Thoracic aorta (tissue), 2 donors: ENCODE measurements around the gene ARID3B. TPM values are rescaled to one million over a fixed set of nuclear protein-coding genes. Genes with fewer than 3 reads are reported as not detected.

Experiments
- ATAC-seq: fragments of 150-250 bp; one replicate; pipeline ENCODE4 v1.8.0; 2017; ENCODE audit warnings: low read depth; ENCODE audit not compliant: insufficient number of reproducible peaks, low FRiP score
- DNase-seq: peaks from one replicate; pipeline ENCODE4 v3.0.0-alpha.2; 2020; ENCODE audit warnings: low spot score
- H3K27ac ChIP-seq, 2 donors: fragments of 200-600 bp; sonication (generic); 1 replicate in 1 of 2; 2 replicates in 1 of 2; pipeline ENCODE4 v1.5.1; 2016; ENCODE audit warnings: mild to moderate bottlenecking in 2 of 2, moderate library complexity in 2 of 2
- H3K27me3 ChIP-seq: fragments of 200-600 bp; sonication (generic); replicated peaks from 2 replicates; pipeline ENCODE4 v1.6.0; 2016; ENCODE audit warnings: mild to moderate bottlenecking; ENCODE audit not compliant: insufficient read depth
- H3K36me3 ChIP-seq: fragments of 200-600 bp; sonication (generic); one replicate; pipeline ENCODE4 v1.5.1; 2016
- H3K4me1 ChIP-seq, 2 donors: fragments of 200-600 bp; sonication (generic); 1 replicate in 1 of 2; 2 replicates in 1 of 2; pipeline versions ENCODE4 v1.5.1 to v1.6.0; 2016; ENCODE audit warnings: low read depth in 2 of 2, mild to moderate bottlenecking in 1 of 2; ENCODE audit not compliant: control insufficient read depth in 1 of 2
- H3K4me3 ChIP-seq: fragments of 200-600 bp; sonication (generic); 2 replicates; pipeline ENCODE4 v1.5.1; 2016; ENCODE audit warnings: mild to moderate bottlenecking
- H3K9me3 ChIP-seq: fragments of 200-600 bp; sonication (generic); 2 replicates; pipeline ENCODE4 v1.5.1; 2016
- total RNA-seq, 2 donors: library from RNA; depleted of rRNA; stranded (reverse); fragments of >200 nt; gene quantifications; one replicate each; pipeline versions ENCODE4 v1.1.0 to v1.2.3, GENCODE V29; 2016
- TF ChIP-seq, protein P1 (sequence below): fragments of 200-600 bp; sonication (generic); IDR thresholded peaks from one replicate; pipeline ENCODE4 v1.5.1; 2019; ENCODE audit warnings: antibody characterized with exemption

ARID3B gene
- total RNA-seq, 2 donors from 2014 or later = 8.9 to 15.0 TPM

DNA sequence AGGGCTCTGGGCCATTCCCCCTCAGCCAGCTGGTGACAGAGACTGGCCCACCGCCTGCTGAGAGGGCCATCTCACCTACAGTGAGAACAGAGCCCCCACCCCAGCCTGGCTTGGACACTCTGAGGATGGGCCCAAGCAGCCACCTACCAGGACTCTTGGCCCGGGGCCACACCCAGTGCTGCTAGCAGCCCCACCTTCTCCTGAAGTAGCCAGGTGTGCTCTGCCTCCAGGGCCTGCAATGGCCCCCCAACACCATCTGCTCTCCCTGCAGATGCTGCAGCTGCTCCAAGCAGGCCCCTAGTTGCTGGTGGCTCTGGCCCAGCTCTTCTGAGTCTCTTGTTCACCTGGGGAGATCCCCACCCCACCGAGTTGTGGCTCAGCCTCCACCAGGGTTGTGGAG is 67.8 kb downstream of the ARID3B start:
- Histone ChIP-seq H3K9me3 (no peaks in the 10 kb centered on the region), H3K36me3 (no peaks in the 10 kb centered on the region), H3K4me3 (no peak overlapping the region), H3K4me1 (no peaks in the 10 kb centered on the region), H3K27me3 (no peaks in the 10 kb centered on the region), H3K27ac (no peak overlapping the region)
- TF ChIP-seq, protein P1, sequence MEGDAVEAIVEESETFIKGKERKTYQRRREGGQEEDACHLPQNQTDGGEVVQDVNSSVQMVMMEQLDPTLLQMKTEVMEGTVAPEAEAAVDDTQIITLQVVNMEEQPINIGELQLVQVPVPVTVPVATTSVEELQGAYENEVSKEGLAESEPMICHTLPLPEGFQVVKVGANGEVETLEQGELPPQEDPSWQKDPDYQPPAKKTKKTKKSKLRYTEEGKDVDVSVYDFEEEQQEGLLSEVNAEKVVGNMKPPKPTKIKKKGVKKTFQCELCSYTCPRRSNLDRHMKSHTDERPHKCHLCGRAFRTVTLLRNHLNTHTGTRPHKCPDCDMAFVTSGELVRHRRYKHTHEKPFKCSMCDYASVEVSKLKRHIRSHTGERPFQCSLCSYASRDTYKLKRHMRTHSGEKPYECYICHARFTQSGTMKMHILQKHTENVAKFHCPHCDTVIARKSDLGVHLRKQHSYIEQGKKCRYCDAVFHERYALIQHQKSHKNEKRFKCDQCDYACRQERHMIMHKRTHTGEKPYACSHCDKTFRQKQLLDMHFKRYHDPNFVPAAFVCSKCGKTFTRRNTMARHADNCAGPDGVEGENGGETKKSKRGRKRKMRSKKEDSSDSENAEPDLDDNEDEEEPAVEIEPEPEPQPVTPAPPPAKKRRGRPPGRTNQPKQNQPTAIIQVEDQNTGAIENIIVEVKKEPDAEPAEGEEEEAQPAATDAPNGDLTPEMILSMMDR = no peak
- no peak for DNase-seq
- ATAC-seq = no peak

DNA sequence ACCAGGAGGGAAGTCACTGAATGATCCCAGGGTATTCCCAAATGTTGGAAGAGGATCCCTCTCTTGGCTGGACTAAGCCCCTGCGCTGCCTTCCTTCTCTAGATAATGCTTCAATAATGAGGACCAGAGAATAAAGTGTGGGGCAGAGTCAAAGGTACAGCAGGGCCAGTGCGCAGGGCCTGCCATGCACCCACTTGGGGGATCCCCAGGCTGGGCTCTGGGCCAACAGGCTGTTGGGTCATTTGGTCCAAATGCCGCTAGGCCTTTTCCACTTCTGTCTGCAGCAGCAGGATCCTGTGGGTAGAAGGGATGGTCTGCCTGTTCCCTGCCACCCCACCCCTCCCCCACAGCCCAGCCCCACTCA is 68.9 kb downstream of the ARID3B start:
- no peak for ATAC-seq

DNA sequence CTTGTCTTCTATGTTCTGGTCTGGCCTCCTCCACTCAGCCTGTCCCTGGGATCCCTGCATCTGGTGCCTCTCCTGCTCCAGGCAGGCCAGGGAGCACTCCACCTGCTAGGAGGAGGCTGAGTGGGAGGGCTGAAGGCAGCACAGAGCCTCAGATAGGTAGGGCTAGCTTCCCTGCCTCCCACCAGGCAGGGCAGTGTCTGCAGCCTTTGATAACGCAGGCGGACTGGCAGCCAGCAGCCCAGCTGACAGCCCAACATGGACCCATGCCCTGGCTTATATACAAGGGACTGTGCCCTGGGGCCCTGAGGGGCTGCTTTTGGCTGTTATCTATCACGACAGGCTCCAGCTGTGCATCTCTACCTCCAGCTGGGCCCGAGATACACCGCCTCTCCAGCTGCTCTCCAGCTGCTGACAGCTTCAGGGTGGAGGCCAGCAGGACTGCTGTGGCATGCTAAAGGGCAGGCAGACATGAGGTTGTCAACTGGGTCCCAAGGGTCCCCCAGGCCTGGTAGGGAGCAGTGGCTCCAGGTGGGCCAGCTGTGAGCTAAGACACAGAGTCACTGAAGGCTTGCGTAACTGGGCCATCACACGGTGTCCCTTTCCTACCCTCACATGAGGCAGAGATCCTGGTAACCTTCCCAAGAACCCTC is 69.4 kb downstream of the ARID3B start:
- Histone ChIP-seq H3K36me3 (no peaks in the 10 kb centered on the region), H3K4me3 (no peak overlapping the region), H3K9me3 (no peaks in the 10 kb centered on the region), H3K4me1 (no peaks in the 10 kb centered on the region), H3K27ac (no peak overlapping the region), H3K27me3 (no peaks in the 10 kb centered on the region)
- DNase-seq = no peak
- no peak for ATAC-seq
- TF ChIP-seq, protein P1 = no peak

More for the DNA sequence above, 68.9 kb downstream of the ARID3B start:
- Histone ChIP-seq H3K4me3 (no peak overlapping the region), H3K27me3 (no peaks in the 10 kb centered on the region), H3K36me3 (no peaks in the 10 kb centered on the region), H3K27ac (no peak overlapping the region), H3K9me3 (no peaks in the 10 kb centered on the region), H3K4me1 (no peaks in the 10 kb centered on the region)
- no peak for DNase-seq
- TF ChIP-seq, protein P1 = no peak

DNA sequence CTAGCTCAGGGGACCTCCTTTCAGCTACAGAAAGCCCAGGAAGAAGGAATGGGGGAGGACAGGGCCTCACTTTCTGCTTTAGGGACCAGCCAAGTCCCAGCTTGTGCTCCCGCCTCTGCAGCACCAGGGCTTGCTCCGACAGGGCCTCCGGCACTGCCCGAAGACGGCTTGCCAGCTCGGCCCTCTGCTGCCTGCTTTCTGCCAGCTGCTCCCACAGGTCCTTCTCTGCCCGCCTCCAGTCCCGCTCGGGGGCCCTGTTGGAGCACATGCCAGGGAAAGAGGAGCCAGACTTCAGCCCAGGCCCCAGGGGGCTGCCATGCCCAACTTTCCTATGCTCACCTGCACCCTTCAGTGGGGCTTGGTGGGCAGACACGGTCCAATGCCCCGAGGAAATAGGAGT is 70.3 kb downstream of the ARID3B start:
- ATAC-seq (no peak), DNase-seq (no peak)
- Histone ChIP-seq H3K27ac (no peak overlapping the region), H3K27me3 (no peaks in the 10 kb centered on the region), H3K4me3 (no peak overlapping the region), H3K9me3 (no peaks in the 10 kb centered on the region), H3K4me1 (no peaks in the 10 kb centered on the region), H3K36me3 (no peaks in the 10 kb centered on the region)
- TF ChIP-seq, protein P1 = no peak

DNA sequence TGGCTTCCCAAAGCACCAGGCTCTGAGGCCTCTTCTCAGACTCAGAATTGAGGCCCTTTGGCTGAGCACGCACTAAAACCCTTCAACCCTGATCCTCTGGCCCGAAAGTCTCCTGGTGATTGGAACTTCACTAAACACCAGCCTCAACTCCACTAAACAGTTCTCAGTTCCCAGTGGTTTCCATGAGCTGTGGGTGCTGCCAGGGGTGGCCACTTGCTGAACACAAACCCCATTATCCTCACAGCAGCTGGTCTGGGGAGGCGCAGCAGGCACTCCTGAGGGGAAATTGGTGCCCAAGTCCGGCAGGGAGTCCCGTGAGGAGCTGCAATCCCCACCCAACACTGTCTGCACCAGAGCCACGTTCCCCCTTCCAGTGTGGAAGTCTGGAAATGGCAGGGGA is 70.8 kb downstream of the ARID3B start:
- no peak for ATAC-seq
- Histone ChIP-seq H3K27me3 (no peaks in the 10 kb centered on the region), H3K27ac (no peak overlapping the region), H3K9me3 (no peaks in the 10 kb centered on the region), H3K36me3 (no peaks in the 10 kb centered on the region), H3K4me3 (no peak overlapping the region), H3K4me1 (peaks cover 2 to 5% of the 10 kb centered on the region in 2 donors)
- no peak for DNase-seq
- TF ChIP-seq, protein P1 = no peak
